GM21447 (cell line): ENCODE measurements around the gene PGS1.

ENCODE experiments used
- ATAC-seq: cut with Tn5 transposase; IDR thresholded peaks from one replicate; pipeline ENCODE4 v1.9.1; 2021; ENCODE audit not compliant: unreplicated experiment

Gene PGS1

GRCh38 chr17:78466786-78467715, 88.6 kb downstream of the PGS1 start:
- ATAC-seq: no peak

DNA sequence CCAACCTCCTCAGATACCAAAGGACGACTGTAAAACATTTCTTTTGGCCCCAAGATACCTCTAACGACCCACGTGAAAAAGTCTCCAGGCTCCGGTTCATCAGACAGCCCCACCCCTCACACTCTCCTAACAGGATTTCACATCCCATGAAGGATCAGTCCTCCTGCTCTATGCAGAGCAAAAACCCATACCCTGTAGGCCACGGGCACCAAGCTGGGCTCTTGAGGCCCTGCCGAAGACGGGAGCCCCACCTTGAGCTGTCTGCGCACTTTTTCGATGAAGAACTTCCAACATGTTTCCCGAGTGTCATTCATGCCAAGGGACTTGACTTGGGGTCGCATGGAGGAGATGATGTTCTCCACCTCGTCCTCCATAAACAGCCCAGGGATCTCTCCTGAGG, 89.9 kb downstream of the PGS1 start:
- no peak for ATAC-seq

GRCh38 chr17:78469443-78469842, 91.0 kb downstream of the PGS1 start:
- no peak for ATAC-seq

DNA sequence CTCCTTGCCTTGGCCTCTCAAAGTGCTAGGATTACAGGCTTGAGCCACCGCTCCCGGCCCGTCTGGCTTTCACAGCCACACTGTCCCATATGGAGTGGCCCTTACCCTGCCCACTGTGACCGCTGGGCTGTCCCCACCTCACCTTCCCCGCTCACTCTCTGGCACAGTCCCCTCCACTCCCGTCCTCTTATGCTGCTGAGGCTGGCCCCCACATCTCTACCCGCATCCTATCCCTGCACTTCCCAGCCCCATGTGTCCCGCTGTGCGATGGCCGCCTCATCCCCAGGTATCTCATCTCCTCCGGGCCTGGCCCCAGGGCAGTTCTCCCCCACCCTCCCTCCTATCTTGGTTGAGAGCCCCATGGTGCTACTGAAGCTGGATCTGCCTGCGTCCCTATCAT, 93.2 kb downstream of the PGS1 start:
- ATAC-seq: no peak

DNA sequence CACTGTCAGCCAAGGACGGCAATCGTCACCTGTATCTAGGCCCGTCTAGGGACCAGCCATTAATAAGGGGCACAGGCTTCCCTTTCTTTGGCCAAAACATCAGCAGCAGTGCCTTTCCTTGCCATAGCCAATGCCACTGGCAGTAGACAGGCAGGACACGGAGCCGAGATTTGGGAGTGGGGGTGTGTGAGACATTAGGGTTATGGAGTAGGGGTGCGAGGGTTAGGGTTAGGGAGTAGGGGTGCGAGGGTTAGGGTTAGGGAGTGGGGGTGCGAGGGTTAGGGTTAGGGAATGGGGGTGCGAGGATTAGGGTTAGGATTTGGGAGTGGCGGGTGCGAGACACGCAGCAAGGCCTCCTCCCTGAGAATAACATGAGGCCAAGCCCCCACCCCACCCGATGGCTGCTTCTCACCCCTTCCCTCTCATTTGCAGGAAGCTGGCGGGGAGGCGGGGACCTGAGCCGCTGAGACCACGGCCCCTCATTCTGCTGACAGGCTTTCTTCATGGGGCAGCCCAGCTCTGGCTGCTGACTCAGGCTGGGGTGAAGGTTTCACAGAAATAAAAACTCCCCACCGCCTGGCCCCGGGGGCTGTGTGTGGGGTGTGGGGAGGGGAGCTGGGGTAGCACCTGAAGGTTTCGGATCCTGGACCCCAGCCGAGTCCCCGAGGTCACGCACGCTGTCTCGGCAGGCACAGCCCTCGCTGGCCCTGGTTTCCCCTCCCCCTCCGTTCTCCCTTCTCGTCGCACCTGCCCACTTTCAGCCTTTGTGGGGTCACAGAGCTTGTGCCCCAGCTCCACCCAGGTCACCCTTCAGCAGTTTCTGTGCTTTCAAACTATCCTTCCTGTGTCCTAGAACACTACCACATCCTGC, 93.8 kb downstream of the PGS1 start:
- ATAC-seq: no peak

- no peak for ATAC-seq
Measured at GRCh38 chr17:78473951-78474613, 95.6 kb downstream of the PGS1 start.
